Erythroblast (primary cell): Measurements from ENCODE around the gene LHFPL2.

Source experiments
- GATA1 ChIP-seq: IDR thresholded peaks from 2 replicates; pipeline ENCODE4 v1.6.1; 2011; ENCODE audit warnings: low read depth, mild to moderate bottlenecking, control low read depth, low read length, moderate library complexity
- POLR2A ChIP-seq: IDR thresholded peaks from 2 replicates; pipeline ENCODE4 v1.6.1; 2011; ENCODE audit warnings: mild to moderate bottlenecking, low read length

- TF ChIP-seq POLR2A: no peak
- TF ChIP-seq GATA1: no peak
These were observed 20.8 kb downstream of the LHFPL2 start for GRCh38 chr5:78627766-78628165.
